Measurements from ENCODE around the gene ARHGAP10.

- no peak for TF ChIP-seq GATA2 (IDR thresholded peaks at IDR 0.05; ENCODE audit: low read depth, low read length)
- no peak for TF ChIP-seq GATA3 (IDR thresholded peaks at IDR 0.05; ENCODE audit: low read depth, low read length)
Observed at GRCh38 chr4:148097801-148098200, 365.9 kb downstream of the ARHGAP10 start.

Measured in SH-SY5Y (cell line).